ENCODE measurements around the gene PRKCZ. TPM values are rescaled to one million over a fixed set of nuclear protein-coding genes. Genes with fewer than 3 reads are reported as not detected.

The PRKCZ gene
- total and polyA plus RNA-seq, 2 of the 4 experiments (the other 2 are of a cell fraction): 2.0 to 3.5 TPM

DNA sequence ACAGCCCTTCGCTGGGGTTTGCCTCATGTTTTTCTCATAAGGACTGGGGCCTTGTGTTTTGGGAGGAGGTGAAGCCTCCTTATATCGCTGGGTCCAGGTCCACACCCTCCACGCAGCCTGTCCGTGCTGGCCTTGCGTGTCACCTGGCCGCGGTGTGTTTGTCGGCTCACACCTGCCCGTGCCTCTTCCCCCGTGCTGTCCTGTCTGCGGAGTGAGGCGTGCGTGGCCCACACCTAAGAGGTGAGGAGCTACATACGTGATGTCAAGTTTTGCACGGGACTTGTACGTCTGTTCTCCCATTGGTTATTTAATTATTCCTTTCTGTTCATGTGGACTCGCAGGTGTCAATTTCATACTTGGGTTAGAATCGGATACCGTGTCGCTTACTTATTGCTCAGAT lies 30.7 kb downstream of the PRKCZ start:
- Histone ChIP-seq H2AK9ac (replicated peaks; ENCODE audit: low read depth, low read length, poor library complexity) (peak overlapping the region; percentile 28), H3K27ac (ENCODE audit: insufficient read depth, low read length) (no peak overlapping the region), H3K23ac (ENCODE audit: low read depth, low read length) (no peak overlapping the region), H3K27me3 (ENCODE audit: control insufficient read depth, insufficient read depth, low read length) (no peaks in the 10 kb centered on the region; the same call in 1 of the 2 replicates), H3K9me3 (ENCODE audit: control insufficient read depth, insufficient read depth, low read length) (peaks cover 36% of the 10 kb centered on the region), H3K9ac (ENCODE audit: low read depth, low read length) (no peak overlapping the region), H4K5ac (ENCODE audit: low read depth, low read length) (no peak overlapping the region), H2AK5ac (ENCODE audit: low read depth, low read length) (no peak overlapping the region), H4K91ac (ENCODE audit: insufficient read depth, low read depth, low read length) (no peak overlapping the region), H3K4ac (ENCODE audit: low read depth, low read length) (no peak overlapping the region), H3K4me1 (ENCODE audit: control insufficient read depth, insufficient read depth, low read length) (no peaks in the 10 kb centered on the region), H3K79me1 (ENCODE audit: low read depth in 1 of 2, low read length in 2 of 2) (no peaks in the 10 kb centered on the region), H2BK15ac (ENCODE audit: low read depth, low read length) (no peak overlapping the region), H3K9me1 (ENCODE audit: insufficient read depth, low read length) (no peaks in the 10 kb centered on the region), H2BK5ac (ENCODE audit: low read depth, low read length, poor library complexity, severe bottlenecking) (no peak overlapping the region), H3K4me3 (ENCODE audit: insufficient read depth, low read depth, low read length) (no peak overlapping the region), H3K14ac (replicated peaks; ENCODE audit: low read depth, low read length) (no peak overlapping the region), H2BK120ac (ENCODE audit: low read depth, low read length) (no peak overlapping the region), H4K20me1 (ENCODE audit: insufficient read depth, low read length) (no peaks in the 10 kb centered on the region), H2AFZ (replicated peaks; ENCODE audit: low read length, poor library complexity) (peak overlapping the region; percentile 33), H3K36me3 (ENCODE audit: control insufficient read depth, insufficient read depth, low read length) (no peaks in the 10 kb centered on the region), H3K56ac (ENCODE audit: extremely low read depth, insufficient read depth, low read length) (no peak overlapping the region), H4K8ac (ENCODE audit: low read depth in 2 of 2, low read length in 2 of 2) (no peak overlapping the region), H3K18ac (ENCODE audit: low read depth, low read length) (no peak overlapping the region), H2BK20ac (ENCODE audit: low read depth, low read length) (no peak overlapping the region), H3K4me2 (ENCODE audit: low read depth, low read length) (no peak overlapping the region)
- intact Hi-C loops (cut with micrococcal nuclease): no loop called here
- dilution Hi-C loops (cut with HindIII; ENCODE audit: low sequenced_read_pairs, unreplicated experiment): no loop called here
- ChIA-PET CTCF (no interaction called here), POLR2A (ENCODE audit: unreplicated experiment) (no interaction called here)
- TF ChIP-seq CTCF (conservative IDR thresholded peaks at IDR 0.05; ENCODE audit: low read depth, low read length) (no peak), MXI1 (IDR thresholded peaks at IDR 0.05; ENCODE audit: borderline replicate concordance, low read depth, low read length) (no peak), NFE2L2 (IDR thresholded peaks at IDR 0.05; ENCODE audit: low read depth, low read length) (no peak), RAD21 (IDR thresholded peaks at IDR 0.05; ENCODE audit: low read length) (no peak)
- TF ChIP-seq, protein P1, sequence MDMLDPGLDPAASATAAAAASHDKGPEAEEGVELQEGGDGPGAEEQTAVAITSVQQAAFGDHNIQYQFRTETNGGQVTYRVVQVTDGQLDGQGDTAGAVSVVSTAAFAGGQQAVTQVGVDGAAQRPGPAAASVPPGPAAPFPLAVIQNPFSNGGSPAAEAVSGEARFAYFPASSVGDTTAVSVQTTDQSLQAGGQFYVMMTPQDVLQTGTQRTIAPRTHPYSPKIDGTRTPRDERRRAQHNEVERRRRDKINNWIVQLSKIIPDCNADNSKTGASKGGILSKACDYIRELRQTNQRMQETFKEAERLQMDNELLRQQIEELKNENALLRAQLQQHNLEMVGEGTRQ (IDR thresholded peaks at IDR 0.05; ENCODE audit: low read depth, low read length): no peak
- no peak for ATAC-seq (ENCODE audit: low read depth)
- no peak for DNase-seq
- no TSS peak for BruUV-seq (replicated peaks)
- in situ Hi-C loops (cut with MboI; ENCODE audit: low sequenced_read_pairs): no loop called here
- 90% methylated on average over 17 of the region's 20 CpGs; no CpG with 5 or more reads in 1 of the 2 experiments for WGBS, 2 experiments (ENCODE audit: extremely low coverage in 2 of 2, insufficient read length in 1 of 2)
